Subcutaneous adipose tissue (tissue), 4 donors: Measurements from ENCODE around the gene OR51G2. TPM values are rescaled to one million over a fixed set of nuclear protein-coding genes. Genes with fewer than 3 reads are reported as not detected.

Experiments
- total RNA-seq, 4 donors: library from RNA; depleted of rRNA; stranded (reverse); fragments of >200 nt; gene quantifications; one replicate each; pipeline ENCODE4 v1.1.0, GENCODE V29; 2016
- TF ChIP-seq, protein P1 (sequence below): fragments of 450-650 bp; IDR thresholded peaks from one replicate; pipeline ENCODE4 v1.5.1; 2016; ENCODE audit warnings: low read depth, mild to moderate bottlenecking, control low read depth, antibody characterized with exemption, moderate library complexity

OR51G2 gene
- total RNA-seq, 4 donors from 2014 or later: not detected

DNA sequence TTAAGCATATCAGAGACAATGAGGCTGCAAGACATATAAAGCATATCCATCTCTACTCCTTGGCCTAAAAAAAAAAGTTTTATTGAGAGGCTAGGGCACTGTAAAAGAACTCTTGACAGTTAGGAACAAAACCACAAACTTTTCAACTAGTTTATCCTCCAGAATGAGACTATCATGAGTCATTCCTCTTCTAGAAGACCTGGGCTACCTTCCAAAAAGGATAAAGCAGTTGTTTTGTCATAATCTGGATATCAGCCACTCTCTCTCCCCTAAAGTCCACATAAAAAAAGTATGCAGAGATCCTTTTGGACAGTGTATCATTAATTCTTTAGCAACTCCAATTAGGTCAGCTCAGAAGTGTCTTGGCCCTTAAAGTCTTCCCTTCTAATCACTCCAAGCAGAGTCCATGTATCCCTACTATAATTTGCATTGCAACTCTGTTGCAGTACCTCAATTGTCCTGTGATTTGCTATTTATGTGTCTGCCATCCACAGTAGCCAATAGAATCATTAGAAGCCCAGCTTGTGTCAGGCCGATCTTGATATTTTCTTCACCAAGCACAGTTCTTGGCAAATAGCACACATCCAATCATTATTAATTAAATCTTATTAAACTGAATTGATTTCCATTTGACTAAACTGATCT lies 27.0 kb downstream of the OR51G2 start:
- TF ChIP-seq, protein P1, sequence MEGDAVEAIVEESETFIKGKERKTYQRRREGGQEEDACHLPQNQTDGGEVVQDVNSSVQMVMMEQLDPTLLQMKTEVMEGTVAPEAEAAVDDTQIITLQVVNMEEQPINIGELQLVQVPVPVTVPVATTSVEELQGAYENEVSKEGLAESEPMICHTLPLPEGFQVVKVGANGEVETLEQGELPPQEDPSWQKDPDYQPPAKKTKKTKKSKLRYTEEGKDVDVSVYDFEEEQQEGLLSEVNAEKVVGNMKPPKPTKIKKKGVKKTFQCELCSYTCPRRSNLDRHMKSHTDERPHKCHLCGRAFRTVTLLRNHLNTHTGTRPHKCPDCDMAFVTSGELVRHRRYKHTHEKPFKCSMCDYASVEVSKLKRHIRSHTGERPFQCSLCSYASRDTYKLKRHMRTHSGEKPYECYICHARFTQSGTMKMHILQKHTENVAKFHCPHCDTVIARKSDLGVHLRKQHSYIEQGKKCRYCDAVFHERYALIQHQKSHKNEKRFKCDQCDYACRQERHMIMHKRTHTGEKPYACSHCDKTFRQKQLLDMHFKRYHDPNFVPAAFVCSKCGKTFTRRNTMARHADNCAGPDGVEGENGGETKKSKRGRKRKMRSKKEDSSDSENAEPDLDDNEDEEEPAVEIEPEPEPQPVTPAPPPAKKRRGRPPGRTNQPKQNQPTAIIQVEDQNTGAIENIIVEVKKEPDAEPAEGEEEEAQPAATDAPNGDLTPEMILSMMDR: no peak

DNA sequence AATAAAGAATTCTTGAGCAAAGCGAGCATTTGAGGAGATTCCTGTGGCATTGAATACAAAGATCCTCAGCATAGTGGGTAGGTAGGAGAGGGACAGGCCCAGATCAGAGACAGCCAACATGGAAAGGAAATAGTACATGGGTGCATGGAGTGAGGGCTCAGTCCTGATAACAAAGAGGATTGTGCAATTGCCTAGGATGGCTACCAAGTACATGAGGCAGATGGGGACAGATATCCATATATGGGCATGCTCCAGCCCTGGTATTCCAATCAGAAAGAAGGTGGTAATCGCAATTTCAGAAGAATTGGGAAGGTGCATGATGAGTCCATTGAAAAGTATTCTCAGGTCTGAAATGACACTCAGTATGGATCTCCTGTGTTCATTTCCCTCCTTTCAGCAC lies 28.9 kb downstream of the OR51G2 start:
- TF ChIP-seq, protein P1: no peak

DNA sequence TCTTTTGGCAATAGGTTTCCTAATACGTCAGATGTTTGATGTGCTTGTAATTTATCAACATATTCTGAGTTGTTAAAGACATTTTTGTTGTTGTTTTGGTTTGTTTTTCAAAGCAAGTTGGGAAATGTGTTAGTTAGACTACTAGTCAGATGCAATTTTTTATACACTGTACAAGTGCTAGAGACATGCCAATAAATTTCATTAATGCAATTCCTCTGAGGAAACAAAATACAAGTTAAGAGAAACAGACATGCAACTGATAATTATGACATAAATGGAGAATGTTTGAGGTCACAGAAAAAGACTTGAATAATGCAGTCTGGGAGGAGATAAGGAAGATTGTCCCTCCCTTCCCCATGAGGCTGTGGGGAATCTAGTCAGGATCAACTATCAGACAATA lies 31.6 kb downstream of the OR51G2 start:
- TF ChIP-seq, protein P1: no peak

DNA sequence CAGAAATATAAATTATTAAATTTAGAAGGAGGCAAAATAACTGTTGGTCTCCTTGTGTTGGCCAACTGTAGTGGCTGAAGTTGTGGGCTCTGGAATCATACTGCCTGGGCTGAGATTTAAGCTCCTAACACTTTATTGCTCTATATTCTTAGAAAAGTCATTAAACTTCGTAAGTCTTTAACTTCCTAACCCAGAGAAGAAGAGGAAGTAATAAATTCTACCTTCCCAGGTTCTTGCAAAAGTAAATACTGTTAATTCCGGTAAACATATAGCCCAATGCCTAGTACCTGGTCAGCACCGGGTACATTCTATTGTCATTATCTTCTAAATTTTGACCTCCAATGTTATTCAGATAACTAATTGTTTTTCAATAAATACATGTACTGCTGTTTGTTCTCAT lies 33.0 kb downstream of the OR51G2 start:
- TF ChIP-seq, protein P1: no peak

DNA sequence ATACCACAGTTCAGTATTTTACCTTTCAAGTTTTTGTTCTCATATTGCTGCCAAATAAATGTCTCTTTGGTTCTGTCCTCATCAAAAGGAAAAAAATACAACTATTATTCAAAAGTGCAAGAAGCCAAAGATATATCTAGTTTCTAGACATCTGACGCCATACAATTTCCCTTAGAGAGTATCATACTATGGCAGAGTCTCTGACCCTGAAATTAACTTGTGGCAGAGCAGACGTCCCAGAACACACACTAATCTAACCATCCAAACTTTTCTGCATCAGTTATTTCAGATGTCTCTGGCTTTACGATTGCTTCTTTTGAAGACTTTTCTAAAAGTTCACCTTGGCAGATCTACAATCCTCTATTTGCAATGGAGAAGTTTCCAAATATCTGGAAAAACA lies 34.8 kb downstream of the OR51G2 start:
- TF ChIP-seq, protein P1: no peak

DNA sequence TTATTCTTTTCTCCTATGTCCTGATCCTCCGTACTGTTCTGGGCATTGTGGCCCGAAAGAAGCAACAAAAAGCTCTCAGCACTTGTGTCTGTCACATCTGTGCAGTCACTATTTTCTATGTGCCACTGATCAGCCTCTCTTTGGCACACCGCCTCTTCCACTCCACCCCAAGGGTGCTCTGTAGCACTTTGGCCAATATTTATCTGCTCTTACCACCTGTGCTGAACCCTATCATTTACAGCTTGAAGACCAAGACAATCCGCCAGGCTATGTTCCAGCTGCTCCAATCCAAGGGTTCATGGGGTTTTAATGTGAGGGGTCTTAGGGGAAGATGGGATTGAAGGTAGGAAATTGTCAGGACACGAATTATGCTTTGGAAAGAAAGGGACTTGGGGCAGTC lies 36.6 kb downstream of the OR51G2 start:
- TF ChIP-seq, protein P1: no peak

DNA sequence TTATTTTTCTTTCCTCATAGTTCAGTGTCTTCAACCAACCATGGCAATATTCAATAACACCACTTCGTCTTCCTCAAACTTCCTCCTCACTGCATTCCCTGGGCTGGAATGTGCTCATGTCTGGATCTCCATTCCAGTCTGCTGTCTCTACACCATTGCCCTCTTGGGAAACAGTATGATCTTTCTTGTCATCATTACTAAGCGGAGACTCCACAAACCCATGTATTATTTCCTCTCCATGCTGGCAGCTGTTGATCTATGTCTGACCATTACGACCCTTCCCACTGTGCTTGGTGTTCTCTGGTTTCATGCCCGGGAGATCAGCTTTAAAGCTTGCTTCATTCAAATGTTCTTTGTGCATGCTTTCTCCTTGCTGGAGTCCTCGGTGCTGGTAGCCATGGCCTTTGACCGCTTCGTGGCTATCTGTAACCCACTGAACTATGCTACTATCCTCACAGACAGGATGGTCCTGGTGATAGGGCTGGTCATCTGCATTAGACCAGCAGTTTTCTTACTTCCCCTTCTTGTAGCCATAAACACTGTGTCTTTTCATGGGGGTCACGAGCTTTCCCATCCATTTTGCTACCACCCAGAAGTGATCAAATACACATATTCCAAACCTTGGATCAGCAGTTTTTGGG lies 37.2 kb downstream of the OR51G2 start, which contains the start of gene OR51T1:
TSS of gene OR51T1 (plus strand) at position 41 of the 641 bp plus-strand sequence. CDS start at position 41, 0 bp downstream.
- TF ChIP-seq, protein P1: no peak
